Stimulated activated CD8-positive, alpha-beta memory T cell treated with anti-CD3 and anti-CD28 coated beads, Interleukin-7, amount 100 ng/mL, for 1 hour (primary cell): ENCODE results near the gene AGAP3.

Source experiments
- DNase-seq, 2 donors: peaks; one replicate each; pipeline ENCODE4 v3.0.0-alpha.2; 2020; ENCODE audit warnings: low read depth in 2 of 2

The AGAP3 gene

DNA sequence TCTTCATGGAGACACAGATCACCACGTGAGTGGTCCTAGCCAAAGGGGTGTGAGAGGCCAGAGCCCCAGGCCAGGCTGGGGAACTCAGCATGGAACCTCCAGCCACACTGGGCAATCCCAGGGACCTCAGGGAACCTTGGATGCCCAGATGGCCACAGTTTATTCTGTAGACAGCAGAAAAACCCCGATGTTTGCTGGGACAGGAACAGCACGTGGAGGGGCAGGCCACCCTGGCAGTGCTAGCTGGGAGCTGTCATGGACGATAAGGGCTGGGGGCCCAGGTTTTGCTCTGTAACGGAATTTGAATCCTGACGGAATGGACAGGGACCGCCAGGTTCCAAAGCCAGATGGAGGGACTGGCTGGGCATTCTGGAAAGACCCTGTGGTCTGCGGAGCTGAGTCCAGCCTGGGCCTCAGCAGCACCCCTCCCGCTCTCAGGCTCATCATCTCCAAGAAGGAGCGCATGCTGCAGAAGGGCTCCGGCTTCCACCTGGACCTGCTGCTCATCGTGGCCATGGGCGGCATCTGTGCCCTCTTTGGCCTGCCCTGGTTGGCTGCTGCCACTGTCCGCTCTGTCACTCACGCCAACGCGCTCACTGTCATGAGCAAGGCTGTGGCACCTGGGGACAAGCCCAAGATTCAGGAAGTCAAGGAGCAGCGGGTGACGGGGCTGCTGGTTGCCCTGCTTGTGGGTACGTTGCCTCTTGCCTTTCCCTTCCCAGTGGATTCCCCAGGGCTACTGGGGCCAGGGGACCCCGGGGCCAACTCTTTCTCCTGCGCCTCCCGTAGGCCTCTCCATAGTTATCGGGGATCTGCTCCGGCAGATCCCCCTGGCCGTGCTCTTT, 11.2 kb upstream of the AGAP3 start:
- DNase-seq = no peak

- DNase-seq = no peak
Observed at GRCh38 chr7:151075662-151075971, 10.7 kb upstream of the AGAP3 start.

- no peak for DNase-seq
Observed at GRCh38 chr7:151075978-151076426, 10.3 kb upstream of the AGAP3 start.

- no peak for DNase-seq
Observed at GRCh38 chr7:151076863-151077704, 9.2 kb upstream of the AGAP3 start.

DNA sequence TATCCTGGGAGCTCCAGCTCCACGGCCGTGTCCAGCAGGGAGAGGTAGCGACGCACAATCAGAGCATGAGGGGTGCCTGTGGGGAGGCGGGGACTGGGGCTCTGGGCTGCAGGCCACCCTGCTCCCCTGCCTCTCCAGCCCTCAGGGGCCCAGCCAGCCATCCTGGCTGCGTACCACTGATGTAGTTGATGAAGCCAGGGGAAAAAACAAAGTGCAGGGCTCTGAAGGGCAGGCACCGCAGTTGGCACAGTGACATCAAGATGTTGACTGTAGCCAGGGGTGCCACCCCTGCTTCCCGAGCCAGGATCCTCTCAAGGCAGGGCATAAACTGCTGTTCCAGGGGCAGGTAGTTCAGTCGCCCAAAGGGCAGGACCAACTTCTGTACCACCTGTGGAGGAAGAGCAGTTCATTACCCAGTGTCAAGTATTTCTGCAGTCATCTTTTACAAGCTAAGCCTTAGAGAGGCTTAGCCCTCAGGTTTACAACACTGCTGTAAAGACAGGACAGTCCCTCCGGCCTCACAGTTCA, 8.5 kb upstream of the AGAP3 start:
- no peak for DNase-seq

GRCh38 chr7:151078233-151079040, 7.8 kb upstream of the AGAP3 start:
- no peak for DNase-seq

GRCh38 chr7:151079199-151079910, 6.9 kb upstream of the AGAP3 start:
- DNase-seq = no peak

- DNase-seq = no peak
Observed at GRCh38 chr7:151080067-151080521, 6.2 kb upstream of the AGAP3 start.

GRCh38 chr7:151080522-151081169, 5.6 kb upstream of the AGAP3 start, which contains the start of gene FASTK:
Gene FASTK (minus strand): TSS chr7:151080809. CDS start chr7:151080766, 43 bp downstream.
- DNase-seq = peak; percentile 67 to 68

- no peak for DNase-seq
Observed at GRCh38 chr7:151081170-151082101, 4.8 kb upstream of the AGAP3 start.

- DNase-seq = no peak
Observed at GRCh38 chr7:151082141-151083070, 3.9 kb upstream of the AGAP3 start.

DNA sequence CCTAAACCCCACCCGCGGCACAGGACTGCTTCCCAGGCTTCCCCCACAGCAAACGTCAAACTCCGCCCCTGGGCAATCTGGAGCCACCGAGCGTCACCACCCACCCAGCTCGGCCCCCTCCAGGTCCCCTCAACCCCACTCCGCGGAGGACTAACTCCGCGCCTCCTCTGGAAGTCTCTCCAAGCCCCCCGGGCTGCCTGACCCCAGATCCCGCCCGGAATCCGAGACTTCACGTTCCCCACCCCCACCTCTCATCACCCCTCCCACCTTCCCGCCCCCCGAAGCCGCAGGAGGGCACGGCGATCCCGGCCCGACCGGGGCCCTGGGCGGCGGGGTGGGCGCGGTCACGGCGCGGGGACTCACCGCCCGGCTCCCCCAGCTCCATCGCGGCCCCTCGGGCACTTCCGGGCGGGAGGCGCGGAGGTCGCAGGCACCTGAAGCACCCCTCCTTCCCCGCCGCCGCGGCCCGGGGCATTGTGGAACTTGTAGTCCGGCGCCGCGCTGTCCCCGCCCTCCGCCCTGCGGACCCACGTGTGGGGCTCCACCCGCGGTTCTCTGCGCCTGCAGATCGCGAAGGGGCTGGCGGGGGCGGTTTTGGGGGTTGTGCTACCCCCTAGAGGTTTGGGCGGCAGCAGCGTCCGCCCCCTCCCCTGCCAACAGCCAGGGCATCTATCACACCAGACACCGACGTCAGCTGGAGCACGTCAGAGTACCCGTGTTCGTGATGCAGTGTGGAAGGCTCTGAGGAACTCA, 3.0 kb upstream of the AGAP3 start, which contains the start of gene TMUB1:
Gene TMUB1, minus strand, starts transcription at position 423 of the 753 bp plus-strand sequence. CDS start 930 bp downstream, outside the sequence.
- peak; percentile 64 to 66 for DNase-seq

DNA sequence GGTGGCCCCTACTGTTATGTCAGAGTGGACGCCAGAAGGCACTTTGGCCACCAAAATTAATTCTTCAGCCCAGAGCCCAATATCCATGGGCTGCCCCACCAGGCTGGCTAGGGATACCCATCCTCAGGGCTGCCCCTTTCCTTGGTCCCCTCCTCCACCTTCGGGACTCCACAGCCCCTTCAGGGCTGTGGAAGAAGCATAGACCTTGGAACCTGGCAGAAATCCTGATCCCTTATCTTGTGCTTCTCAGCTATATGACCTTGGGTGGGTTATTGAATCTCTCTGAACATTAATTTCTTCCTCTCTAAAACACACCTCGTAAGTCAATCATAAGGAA, 2.5 kb upstream of the AGAP3 start:
- DNase-seq = no peak

GRCh38 chr7:151085329-151085690, 965 bp upstream of the AGAP3 start:
- no peak for DNase-seq

GRCh38 chr7:151086802-151087244, 548 bp downstream of the AGAP3 start:
- DNase-seq = no peak

- no peak for DNase-seq
Observed at GRCh38 chr7:151087245-151088018, 1.2 kb downstream of the AGAP3 start.
